Uterus (tissue), 2 donors: ENCODE results near the gene POU2F1.

Experiments used
- CTCF ChIP-seq, 4 experiments: fragments of 200-600 bp in 2 of 4; fragments of 450-650 bp in 2 of 4; sonication (generic) in 2 of 4; IDR thresholded peaks; one replicate each; pipeline ENCODE4 v1.5.1; 2016 to 2019; ENCODE audit warnings: antibody characterized with exemption in 4 of 4, mild to moderate bottlenecking in 2 of 4, moderate library complexity in 1 of 4
- POLR2A ChIP-seq, 2 donors: fragments of 450-650 bp; IDR thresholded peaks; one replicate each; pipeline ENCODE4 v1.6.1; 2016; ENCODE audit warnings: antibody characterized with exemption in 2 of 2, mild to moderate bottlenecking in 1 of 2, moderate library complexity in 1 of 2

DNA sequence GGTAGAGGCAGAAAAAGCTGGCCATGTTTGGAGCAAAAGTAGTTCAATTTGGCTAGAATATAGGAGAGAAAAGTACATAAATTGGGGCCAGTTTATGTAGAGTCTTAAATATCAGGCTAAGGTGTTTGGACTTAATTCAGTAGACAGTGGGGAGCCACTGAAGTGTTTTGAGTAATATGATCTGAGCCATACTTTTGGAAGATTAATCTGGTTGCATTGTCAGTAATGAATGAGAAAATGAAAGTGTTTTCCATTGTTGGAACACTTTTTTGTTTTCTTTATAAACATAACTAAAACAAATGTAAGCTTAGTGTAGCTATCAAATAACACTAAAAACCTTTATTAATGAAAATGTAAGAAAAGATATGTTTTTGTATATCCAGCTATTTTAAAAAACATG is 42.1 kb downstream of the POU2F1 start:
- TF ChIP-seq CTCF (IDR thresholded peaks at IDR 0.05) = no peak
- TF ChIP-seq POLR2A (IDR thresholded peaks at IDR 0.05) = no peak
